ENCODE data around the gene SEPTIN10. TPM values are rescaled to one million over a fixed set of nuclear protein-coding genes. Genes with fewer than 3 reads are reported as not detected.
"Not testable (repeated sequence)": the region's sequence is repeated elsewhere in the genome, so short reads cannot be mapped to it uniquely, and the experiment has no call there.

Gene SEPTIN10
- total RNA-seq, 2 donors from 2014 or later: 1.5 to 7.2 TPM

DNA sequence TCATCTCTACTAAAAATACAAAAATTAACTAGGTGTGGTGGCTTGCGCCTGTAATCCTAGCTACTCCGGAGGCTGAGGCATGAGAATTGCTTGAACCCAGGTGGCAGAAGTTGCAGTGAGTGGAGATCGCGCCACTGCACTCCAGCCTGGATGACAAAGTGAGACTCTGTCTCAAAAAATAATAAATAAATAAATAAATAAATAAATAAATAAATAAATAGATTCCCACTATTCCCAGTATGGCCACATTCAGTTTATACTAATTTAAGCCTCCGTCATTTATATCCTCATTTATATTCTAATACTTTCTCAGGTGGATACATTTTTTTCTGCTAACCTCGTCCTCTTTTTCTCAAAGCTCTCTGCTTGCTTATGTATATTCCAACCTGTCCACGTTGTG lies 14.6 kb upstream of the SEPTIN10 start:
- not testable (repeated sequence) for H3K4me3 Mint-ChIP-seq

DNA sequence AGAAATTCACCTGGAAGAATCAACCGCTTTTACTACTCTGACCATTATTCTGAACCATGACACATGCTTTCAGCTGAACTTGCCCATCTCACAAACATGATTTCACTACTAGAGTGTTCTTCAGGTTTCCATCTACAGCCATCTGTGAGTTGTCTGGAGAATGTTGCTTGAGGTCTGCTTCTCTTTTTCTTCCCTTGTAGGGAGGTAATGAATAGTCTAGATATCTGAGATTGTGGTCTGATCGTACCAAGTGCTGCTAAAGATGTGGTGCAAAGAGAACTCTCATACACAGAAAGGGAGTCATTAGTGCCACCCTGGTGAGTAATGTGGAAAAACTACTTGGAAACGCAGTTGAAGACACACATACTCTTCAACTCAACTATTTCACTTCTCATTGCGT lies 10.6 kb upstream of the SEPTIN10 start:
- Mint-ChIP-seq H3K4me1 (ENCODE audit: low read depth) (no peaks in the 10 kb centered on the region), H3K36me3 (ENCODE audit: insufficient read depth in 2 of 2) (no peaks in the 10 kb centered on the region), H3K4me3 (no peak overlapping the region), H3K9me3 (no peaks in the 10 kb centered on the region), H3K27me3 (ENCODE audit: low read depth) (peaks cover 17% of the 10 kb centered on the region), H3K27ac (no peak overlapping the region)
- peak in 1 of 2 donors; percentile 73 for ATAC-seq (replicated peaks in 1 of 2)
- DNase-seq: no peak

More for the DNA sequence above, 14.6 kb upstream of the SEPTIN10 start:
- not testable (repeated sequence) for H3K4me1 Mint-ChIP-seq (ENCODE audit: low read depth); H3K36me3 Mint-ChIP-seq (ENCODE audit: insufficient read depth in 2 of 2); H3K27me3 Mint-ChIP-seq (ENCODE audit: low read depth); ATAC-seq (replicated peaks in 1 of 2); H3K9me3 Mint-ChIP-seq; DNase-seq; H3K27ac Mint-ChIP-seq

GRCh38 chr2:109623923-109624322 lies 10.2 kb upstream of the SEPTIN10 start:
- Mint-ChIP-seq H3K27me3 (ENCODE audit: low read depth) (peaks cover 19% of the 10 kb centered on the region), H3K4me1 (ENCODE audit: low read depth) (no peaks in the 10 kb centered on the region), H3K27ac (no peak overlapping the region), H3K9me3 (no peaks in the 10 kb centered on the region), H3K4me3 (no peak overlapping the region), H3K36me3 (ENCODE audit: insufficient read depth in 2 of 2) (no peaks in the 10 kb centered on the region)
- ATAC-seq (replicated peaks in 1 of 2) (no peak), DNase-seq (no peak)

GRCh38 chr2:109623297-109623696 lies 9.5 kb upstream of the SEPTIN10 start:
- Mint-ChIP-seq H3K4me3 (no peak overlapping the region), H3K27ac (no peak overlapping the region), H3K36me3 (ENCODE audit: insufficient read depth in 2 of 2) (no peaks in the 10 kb centered on the region), H3K9me3 (no peaks in the 10 kb centered on the region), H3K27me3 (ENCODE audit: low read depth) (peaks cover 25% of the 10 kb centered on the region), H3K4me1 (ENCODE audit: low read depth) (no peaks in the 10 kb centered on the region)
- ATAC-seq (replicated peaks in 1 of 2) (no peak), DNase-seq (no peak)

DNA sequence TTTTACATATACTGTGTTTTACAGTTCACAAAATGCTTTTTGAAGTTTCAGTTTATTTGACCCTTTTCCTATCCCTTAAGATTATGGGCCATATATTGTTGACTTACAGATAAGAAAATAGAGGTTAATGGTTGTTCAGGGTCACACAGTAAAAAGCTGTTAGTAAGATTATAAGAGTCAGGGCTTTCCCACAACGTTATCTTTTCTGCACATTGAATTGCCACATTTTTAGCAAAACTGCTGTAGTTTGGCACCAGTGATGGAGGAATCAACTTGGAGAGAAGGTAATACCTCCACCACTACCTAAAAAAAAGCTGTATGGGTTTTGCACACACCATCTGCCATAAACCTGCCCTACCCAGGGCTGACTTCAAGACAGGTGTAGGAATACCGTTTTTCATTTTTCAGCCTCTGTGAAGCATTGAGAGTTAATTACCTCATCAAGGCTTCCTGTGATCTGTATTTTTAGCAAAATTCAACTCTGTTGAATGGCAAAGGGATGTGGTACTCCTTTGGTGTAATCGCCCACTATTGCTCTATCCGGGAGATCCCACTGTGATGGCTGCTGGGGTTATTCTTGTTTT lies 5.4 kb upstream of the SEPTIN10 start:
- Mint-ChIP-seq H3K4me1 (ENCODE audit: low read depth) (peaks cover 4% of the 10 kb centered on the region), H3K27me3 (ENCODE audit: low read depth) (peaks cover 55% of the 10 kb centered on the region), H3K4me3 (no peak overlapping the region), H3K9me3 (no peaks in the 10 kb centered on the region), H3K27ac (no peak overlapping the region), H3K36me3 (ENCODE audit: insufficient read depth in 2 of 2) (no peaks in the 10 kb centered on the region)
- DNase-seq: no peak
- no peak for ATAC-seq (replicated peaks in 1 of 2)

DNA sequence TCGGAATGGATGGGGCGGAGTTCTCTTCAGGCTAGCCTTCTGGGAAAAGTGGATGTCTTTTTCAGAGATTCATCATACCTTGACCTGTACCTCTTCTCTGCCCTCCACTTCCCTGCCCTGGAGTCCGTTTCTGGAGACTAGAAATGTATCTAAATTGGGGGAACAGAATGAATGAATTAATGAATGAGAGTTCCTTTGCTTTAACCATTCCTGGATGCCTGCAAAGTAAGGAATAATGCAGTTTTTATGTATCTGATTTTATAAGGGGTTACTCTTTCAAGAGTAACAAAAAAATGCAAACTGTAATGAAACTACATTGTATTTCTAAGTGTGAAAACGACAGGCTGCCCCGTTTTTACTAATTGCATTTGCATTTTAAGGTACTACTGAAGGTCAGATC lies 2.4 kb upstream of the SEPTIN10 start:
- peaks cover 10% of the 10 kb centered on the region for H3K4me1 Mint-ChIP-seq (ENCODE audit: low read depth)
- H3K9me3 Mint-ChIP-seq: no peaks in the 10 kb centered on the region
- no peak overlapping the region for H3K4me3 Mint-ChIP-seq
- DNase-seq (no peak), ATAC-seq (replicated peaks in 1 of 2) (no peak)
- peaks cover 60% of the 10 kb centered on the region for H3K27me3 Mint-ChIP-seq (ENCODE audit: low read depth)
- no peak overlapping the region for H3K27ac Mint-ChIP-seq
- peaks cover 0 to 5% of the 10 kb centered on the region in 2 donors for H3K36me3 Mint-ChIP-seq (ENCODE audit: insufficient read depth in 2 of 2)

- no peak for ATAC-seq (replicated peaks in 1 of 2)
Observed at GRCh38 chr2:109615637-109616144, 1.9 kb upstream of the SEPTIN10 start.

DNA sequence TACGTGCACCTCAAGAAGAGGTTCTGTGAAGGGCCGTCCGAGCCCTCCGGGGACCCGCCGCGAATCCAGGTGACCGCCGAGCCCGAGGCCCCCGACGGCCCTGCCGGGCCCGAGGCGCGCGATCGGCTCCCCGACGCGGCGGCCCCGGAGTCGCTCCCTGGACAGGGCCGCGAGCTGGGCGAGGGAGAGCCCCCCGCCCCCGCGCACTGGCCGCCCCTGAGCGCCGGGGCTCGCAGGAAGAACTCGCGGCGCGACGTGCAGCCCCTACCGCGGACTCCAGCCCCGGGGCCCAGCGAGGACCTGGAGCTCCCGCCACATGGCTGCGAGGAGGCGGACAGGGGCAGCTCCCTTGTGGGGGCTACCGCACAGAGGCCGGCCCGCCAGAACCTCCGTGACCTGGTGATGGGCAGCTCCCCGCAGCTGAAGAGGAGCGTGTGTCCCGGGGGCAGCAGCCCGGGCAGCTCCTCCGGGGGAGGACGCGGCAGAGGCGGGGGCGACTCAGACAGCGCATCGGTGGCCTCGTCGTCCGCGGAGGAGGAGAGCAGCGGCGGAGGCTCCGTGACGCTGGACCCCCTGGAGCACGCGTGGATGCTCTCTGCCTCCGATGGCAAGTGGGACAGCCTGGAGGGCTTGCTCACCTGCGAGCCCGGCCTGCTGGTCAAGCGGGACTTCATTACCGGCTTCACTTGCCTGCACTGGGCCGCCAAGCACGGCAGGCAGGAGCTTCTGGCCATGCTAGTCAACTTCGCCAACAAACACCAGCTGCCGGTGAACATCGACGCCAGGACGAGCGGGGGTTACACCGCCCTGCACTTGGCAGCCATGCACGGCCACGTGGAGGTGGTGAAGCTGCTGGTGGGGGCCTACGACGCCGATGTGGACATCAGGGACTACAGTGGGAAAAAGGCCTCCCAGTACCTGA lies 1.2 kb upstream of the SEPTIN10 start:
- H3K27me3 Mint-ChIP-seq (ENCODE audit: low read depth): peaks cover 70% of the 10 kb centered on the region
- peaks cover 0 to 5% of the 10 kb centered on the region in 2 donors for H3K36me3 Mint-ChIP-seq (ENCODE audit: insufficient read depth in 2 of 2)
- DNase-seq: peak in 1 of 2 donors; percentile 5
- no peak overlapping the region for H3K27ac Mint-ChIP-seq
- peaks cover 10% of the 10 kb centered on the region for H3K4me1 Mint-ChIP-seq (ENCODE audit: low read depth)
- no peaks in the 10 kb centered on the region for H3K9me3 Mint-ChIP-seq
- peak overlapping the region; percentile 40 to 48 for H3K4me3 Mint-ChIP-seq
- ATAC-seq (replicated peaks in 1 of 2): no peak

More at GRCh38 chr2:109615637-109616144, 1.9 kb upstream of the SEPTIN10 start:
- peaks cover 65% of the 10 kb centered on the region for H3K27me3 Mint-ChIP-seq (ENCODE audit: low read depth)
- H3K4me3 Mint-ChIP-seq: peak overlapping the region; percentile 40 to 48
- peaks cover 10% of the 10 kb centered on the region for H3K4me1 Mint-ChIP-seq (ENCODE audit: low read depth)
- H3K36me3 Mint-ChIP-seq (ENCODE audit: insufficient read depth in 2 of 2): peaks cover 0 to 5% of the 10 kb centered on the region in 2 donors
- no peak for DNase-seq
- H3K27ac Mint-ChIP-seq: no peak overlapping the region
- no peaks in the 10 kb centered on the region for H3K9me3 Mint-ChIP-seq

GRCh38 chr2:109613081-109613921 lies 465 bp downstream of the SEPTIN10 start:
- ATAC-seq (replicated peaks in 1 of 2) (peak in 1 of 2 donors; percentile 13), DNase-seq (peak in 1 of 2 donors; percentile 14)
- peaks cover 0 to 5% of the 10 kb centered on the region in 2 donors for H3K36me3 Mint-ChIP-seq (ENCODE audit: insufficient read depth in 2 of 2)
- H3K9me3 Mint-ChIP-seq: no peaks in the 10 kb centered on the region
- H3K27ac Mint-ChIP-seq: peak overlapping the region; percentile 72
- H3K4me3 Mint-ChIP-seq: peak overlapping the region; percentile 93
- H3K27me3 Mint-ChIP-seq (ENCODE audit: low read depth): peaks cover 75% of the 10 kb centered on the region
- H3K4me1 Mint-ChIP-seq (ENCODE audit: low read depth): peaks cover 17% of the 10 kb centered on the region

DNA sequence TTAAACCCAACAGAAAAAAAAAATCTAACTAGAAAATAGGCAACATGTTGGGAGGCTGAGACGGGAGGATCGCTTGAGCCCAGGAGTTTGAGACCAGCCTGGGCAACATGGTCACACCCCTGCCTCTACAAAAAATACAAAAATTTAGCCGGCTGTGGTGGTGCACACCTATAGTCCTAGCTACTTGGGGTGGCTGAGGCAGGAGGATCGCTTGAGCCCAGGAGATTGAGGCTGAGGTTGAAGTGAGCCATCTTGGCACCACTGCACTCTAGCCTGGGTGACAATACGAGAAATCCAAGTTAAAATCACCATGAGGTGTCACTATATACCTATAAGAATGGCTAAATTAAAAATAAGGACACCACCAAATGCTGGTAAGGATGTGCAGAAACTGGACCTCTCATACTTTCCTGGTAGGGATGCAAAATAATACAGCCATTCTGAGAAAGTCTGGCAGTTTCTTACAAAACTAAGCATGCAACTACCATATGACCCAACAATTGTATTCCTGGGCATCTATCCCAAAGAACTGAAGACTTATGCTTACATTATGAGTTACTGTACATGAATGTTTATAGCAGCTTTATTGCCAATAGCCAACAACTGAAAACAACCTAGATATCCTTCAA lies 2.2 kb downstream of the SEPTIN10 start:
- H3K36me3 Mint-ChIP-seq (ENCODE audit: insufficient read depth in 2 of 2): peaks cover 0 to 5% of the 10 kb centered on the region in 2 donors
- peaks cover 17% of the 10 kb centered on the region for H3K4me1 Mint-ChIP-seq (ENCODE audit: low read depth)
- H3K27me3 Mint-ChIP-seq (ENCODE audit: low read depth): peaks cover 68% of the 10 kb centered on the region
- H3K27ac Mint-ChIP-seq: no peak overlapping the region
- no peaks in the 10 kb centered on the region for H3K9me3 Mint-ChIP-seq
- no peak overlapping the region for H3K4me3 Mint-ChIP-seq
- no peak for DNase-seq
- no peak for ATAC-seq (replicated peaks in 1 of 2)

GRCh38 chr2:109609352-109610024 lies 4.3 kb downstream of the SEPTIN10 start:
- no peaks in the 10 kb centered on the region for H3K9me3 Mint-ChIP-seq
- H3K4me3 Mint-ChIP-seq: peak overlapping the region; percentile 9 to 58
- ATAC-seq (replicated peaks in 1 of 2): no peak
- H3K27ac Mint-ChIP-seq: no peak overlapping the region
- H3K4me1 Mint-ChIP-seq (ENCODE audit: low read depth): peaks cover 13% of the 10 kb centered on the region
- peaks cover 0 to 5% of the 10 kb centered on the region in 2 donors for H3K36me3 Mint-ChIP-seq (ENCODE audit: insufficient read depth in 2 of 2)
- peaks cover 54% of the 10 kb centered on the region for H3K27me3 Mint-ChIP-seq (ENCODE audit: low read depth)
- DNase-seq: no peak

- DNase-seq (no peak), ATAC-seq (replicated peaks in 1 of 2) (no peak)
- Mint-ChIP-seq H3K9me3 (no peaks in the 10 kb centered on the region), H3K36me3 (ENCODE audit: insufficient read depth in 2 of 2) (peaks cover 0 to under 1% of the 10 kb centered on the region in 2 donors), H3K4me3 (no peak overlapping the region), H3K27ac (no peak overlapping the region), H3K27me3 (ENCODE audit: low read depth) (peaks cover 48% of the 10 kb centered on the region), H3K4me1 (ENCODE audit: low read depth) (peaks cover 7% of the 10 kb centered on the region)
Observed at GRCh38 chr2:109607766-109608165, 6.0 kb downstream of the SEPTIN10 start.
